ENCODE measurements around the gene AURKA. TPM values are rescaled to one million over a fixed set of nuclear protein-coding genes. Genes with fewer than 3 reads are reported as not detected.
A peak's percentile ranks its signal among the peaks of the same experiment; 100 is the strongest.

The AURKA gene
- total and polyA plus RNA-seq, 9 of the 15 experiments (the other 6 are each of a cell fraction or from before 2014, with no cell fraction given) = 72.7 to 162 (median 113) TPM

DNA sequence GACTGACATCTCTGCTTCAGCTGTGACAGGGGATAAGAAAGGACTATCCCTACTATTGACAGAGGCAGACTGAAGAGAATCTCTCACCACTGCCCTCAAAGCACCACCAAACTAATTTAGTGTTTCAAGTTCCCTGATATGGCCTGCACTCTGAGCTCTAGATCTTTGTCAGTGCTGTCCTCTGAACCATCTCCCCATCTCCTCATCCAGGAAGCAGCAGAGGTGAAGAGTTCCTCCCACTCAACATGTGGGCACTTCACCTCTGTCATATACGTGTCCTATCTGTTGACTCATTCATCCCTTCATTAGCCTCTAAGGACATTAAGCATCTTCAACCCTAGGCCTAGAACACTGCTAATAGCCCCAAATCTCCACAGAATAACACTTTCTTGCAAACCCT is 19.2 kb downstream of the AURKA start:
- Histone ChIP-seq H3K4me2 (ENCODE audit: insufficient read depth, low read length) (no peak overlapping the region), H3K27ac (ENCODE audit: extremely low read depth, low read depth, low read length) (no peak overlapping the region), H3K9me1 (ENCODE audit: control insufficient read depth, insufficient read depth, low read length) (no peaks in the 10 kb centered on the region), H3K79me2 (ENCODE audit: control insufficient read depth, insufficient read depth, low read length) (peaks cover 55% of the 10 kb centered on the region), H4K20me1 (replicated peaks; ENCODE audit: control insufficient read depth, insufficient read depth, low read length) (no peaks in the 10 kb centered on the region), H3K27me3 (ENCODE audit: control insufficient read depth in 2 of 2, insufficient read depth in 2 of 2, low read length in 2 of 2) (no peaks in the 10 kb centered on the region), H3K36me3 (ENCODE audit: control insufficient read depth, insufficient read depth, low read length) (peaks cover 96% of the 10 kb centered on the region), H3K4me3 (no peak overlapping the region), H2AFZ (ENCODE audit: low read depth, low read length) (no peak overlapping the region), H3K4me1 (replicated peaks in 1 of 2; ENCODE audit: control insufficient read depth in 2 of 2, insufficient read depth in 2 of 2, low read length in 2 of 2) (peaks cover 0 to 6% of the 10 kb centered on the region in 2 experiments; a peak in 2 of 5 replicates), H3K9me3 (replicated peaks; ENCODE audit: control insufficient read depth, insufficient read depth, low read depth, low read length) (no peaks in the 10 kb centered on the region), H3K9ac (ENCODE audit: insufficient read depth in 1 of 2, low read depth in 2 of 2, low read length in 2 of 2) (no peak overlapping the region)
- in situ Hi-C loops (cut with MboI) = loop anchor here (25.0 kb wide), 1 partner anchor 1286 kb away; no protein-coding TSS in a partner anchor
- intact Hi-C loops (cut with micrococcal nuclease) = no loop called here
- FAIRE-seq (peak; percentile 48), DNase-seq (ENCODE audit: extremely low read depth in 1 of 4, low spot score in 3 of 4) (peak in 2 of 4 experiments; percentile 27), ATAC-seq (peak; percentile 27; the same call in 2 of the 3 replicates)
- 14% methylated on average over 1 of the region's 1 CpG for WGBS (ENCODE audit: insufficient coverage, low coverage, missing lambda C conversion rate)
- CTCF ChIA-PET (ENCODE audit: low intra/inter-chr PET ratio) = no interaction called here
- POLR2A ChIA-PET = interaction anchor here (0.8 to 1.8 kb wide), 4 partner anchors 9 to 97 kb away, joined by 3 to 8 read pairs (median 4); no protein-coding TSS in a partner anchor
- BruUV-seq (replicated peaks) = no TSS peak
- 0 out of 2 replicates have a peak, but pooled peaks have one; percentile 17 for TF ChIP-seq ZEB2 (IDR thresholded peaks at IDR 0.05)
- no peak for TF ChIP-seq ASH1L (IDR thresholded peaks at IDR 0.05; ENCODE audit: borderline replicate concordance, low read depth, partially characterized antibody)
- TF ChIP-seq KLF10 (CRISPR knock-in tag; IDR thresholded peaks at IDR 0.05) = no peak
- no peak for TF ChIP-seq ZBTB1 (CRISPR knock-in tag; IDR thresholded peaks at IDR 0.05; ENCODE audit: borderline replicate concordance, low read depth)
- peak in 1 of 2 experiments; percentile 52; a peak in 1 of 4 replicates for TF ChIP-seq RCOR1 (IDR thresholded peaks at IDR 0.05; ENCODE audit: borderline replicate concordance in 1 of 2, low read depth in 2 of 2, low read length in 2 of 2)
- TF ChIP-seq CBX3 (IDR thresholded peaks at IDR 0.05; ENCODE audit: borderline replicate concordance in 1 of 2, low read length in 2 of 2) = no peak
- no peak for TF ChIP-seq NR2C1 (IDR thresholded peaks at IDR 0.05)
- no peak for TF ChIP-seq NR2C1 (tag; IDR thresholded peaks at IDR 0.05)
- peak; percentile 38 for TF ChIP-seq EGR1 (conservative IDR thresholded peaks at IDR 0.05)
- TF ChIP-seq NFIX (CRISPR knock-in tag; IDR thresholded peaks at IDR 0.05; ENCODE audit: low read depth) = no peak
- TF ChIP-seq NR3C1 (CRISPR knock-in tag; IDR thresholded peaks at IDR 0.05) = no peak
- no peak for TF ChIP-seq TBL1XR1 (IDR thresholded peaks at IDR 0.05; ENCODE audit: low read length in 2 of 2)
- no peak for TF ChIP-seq ELF4 (CRISPR knock-in tag; IDR thresholded peaks at IDR 0.05)
- TF ChIP-seq AFF4 (CRISPR knock-in tag; IDR thresholded peaks at IDR 0.05) = no peak
- no peak for TF ChIP-seq CXXC5 (CRISPR knock-in tag; IDR thresholded peaks at IDR 0.05)
- TF ChIP-seq RFX5 (IDR thresholded peaks at IDR 0.05; ENCODE audit: low read depth, low read length) = no peak
- TF ChIP-seq MAX (CRISPR knock-in tag; IDR thresholded peaks at IDR 0.05) = no peak

Data from K562 (cell line).